ENCODE data around the gene DMAC2. TPM values are rescaled to one million over a fixed set of nuclear protein-coding genes. Genes with fewer than 3 reads are reported as not detected.
A peak's percentile ranks its signal among the peaks of the same experiment; 100 is the strongest.
"Not testable (repeated sequence)": the region's sequence is repeated elsewhere in the genome, so short reads cannot be mapped to it uniquely, and the experiment has no call there.

DMAC2 gene
- total RNA-seq, 1 donor from 2014 or later = 113 TPM

GRCh38 chr19:41447732-41448332, 8.1 kb upstream of the DMAC2 start:
- intact Hi-C loops (cut with DNase I) = no loop called here

GRCh38 chr19:41445575-41445974, 5.9 kb upstream of the DMAC2 start:
- intact Hi-C loops (cut with DNase I) = no loop called here
- no peak for DNase-seq

More at GRCh38 chr19:41447732-41448332, 8.1 kb upstream of the DMAC2 start:
- ATAC-seq (ENCODE audit: poor library complexity) (no peak), DNase-seq (no peak)

GRCh38 chr19:41443813-41444455, 4.2 kb upstream of the DMAC2 start:
- DNase-seq = peak; percentile 30
- intact Hi-C loops (cut with DNase I) = no loop called here
- ATAC-seq (ENCODE audit: poor library complexity) = no peak

More at GRCh38 chr19:41445575-41445974, 5.9 kb upstream of the DMAC2 start:
- ATAC-seq (ENCODE audit: poor library complexity) = no peak

- DNase-seq = peak; percentile 33
- intact Hi-C loops (cut with DNase I) = no loop called here
- ATAC-seq (ENCODE audit: poor library complexity) = no peak
Measured at GRCh38 chr19:41442473-41443355, 3.0 kb upstream of the DMAC2 start, which contains the start of gene ERICH4. Gene ERICH4, plus strand, starts transcription at chr19:41443156. Its CDS starts 14 bp downstream, at chr19:41443170.

GRCh38 chr19:41441321-41441945, 1.7 kb upstream of the DMAC2 start:
- DNase-seq (peak; percentile 20), ATAC-seq (ENCODE audit: poor library complexity) (no peak)
- intact Hi-C loops (cut with DNase I) = no loop called here

GRCh38 chr19:41437944-41438574, 1.7 kb downstream of the DMAC2 start:
- intact Hi-C loops (cut with DNase I) = no loop called here
- peak; percentile 20 for DNase-seq
- ATAC-seq (ENCODE audit: poor library complexity) = no peak

GRCh38 chr19:41436674-41436951, 3.1 kb downstream of the DMAC2 start:
- DNase-seq (no peak), ATAC-seq (ENCODE audit: poor library complexity) (no peak)
- intact Hi-C loops (cut with DNase I) = no loop called here

GRCh38 chr19:41435936-41436673, 3.6 kb downstream of the DMAC2 start:
- peak; percentile 19 for DNase-seq
- ATAC-seq (ENCODE audit: poor library complexity) = no peak
- intact Hi-C loops (cut with DNase I) = no loop called here

GRCh38 chr19:41435376-41435775, 4.3 kb downstream of the DMAC2 start:
- intact Hi-C loops (cut with DNase I); ATAC-seq (ENCODE audit: poor library complexity): not testable (repeated sequence)
- DNase-seq = peak; percentile 21

- DNase-seq = peak; percentile 34
- intact Hi-C loops (cut with DNase I) = no loop called here
- ATAC-seq (ENCODE audit: poor library complexity) = no peak
Measured at GRCh38 chr19:41434450-41434849, 5.3 kb downstream of the DMAC2 start.

GRCh38 chr19:41433171-41433570, 6.5 kb downstream of the DMAC2 start:
- intact Hi-C loops (cut with DNase I) = no loop called here
- no peak for ATAC-seq (ENCODE audit: poor library complexity)
- peak; percentile 48 for DNase-seq

- ATAC-seq (ENCODE audit: poor library complexity) = peak; percentile 74
- intact Hi-C loops (cut with DNase I) = no loop called here
- peak; percentile 85 for DNase-seq
Measured at GRCh38 chr19:41431426-41432386, 8.0 kb downstream of the DMAC2 start.

GRCh38 chr19:41430922-41431321, 8.8 kb downstream of the DMAC2 start:
- DNase-seq (peak; percentile 33), ATAC-seq (ENCODE audit: poor library complexity) (no peak)
- intact Hi-C loops (cut with DNase I) = no loop called here

- ATAC-seq (ENCODE audit: poor library complexity) (no peak), DNase-seq (no peak)
- intact Hi-C loops (cut with DNase I) = no loop called here
Measured at GRCh38 chr19:41428481-41428859, 11.2 kb downstream of the DMAC2 start.

- intact Hi-C loops (cut with DNase I) = no loop called here
- ATAC-seq (ENCODE audit: poor library complexity) = peak; percentile 22
- peak; percentile 58 for DNase-seq
Measured at GRCh38 chr19:41427647-41428480, 11.8 kb downstream of the DMAC2 start.

- ATAC-seq (ENCODE audit: poor library complexity) (peak; percentile 85), DNase-seq (peak; percentile 92)
- intact Hi-C loops (cut with DNase I) = no loop called here
Measured at GRCh38 chr19:41426952-41427646, 12.6 kb downstream of the DMAC2 start, which contains the start of gene B3GNT8. Gene B3GNT8, minus strand, starts transcription at chr19:41427374. Its CDS starts 596 bp downstream, at chr19:41426778.
